ENCODE results near the gene LIG1. TPM values are rescaled to one million over a fixed set of nuclear protein-coding genes. Genes with fewer than 3 reads are reported as not detected.
"Not testable (repeated sequence)": the region's sequence is repeated elsewhere in the genome, so short reads cannot be mapped to it uniquely, and the experiment has no call there.

LIG1 gene
- total RNA-seq, 1 donor from 2014 or later: 17.0 TPM

GRCh38 chr19:48103922-48104321 is 66.2 kb downstream of the LIG1 start:
- Mint-ChIP-seq H3K36me3 (ENCODE audit: low read depth) (no peaks in the 10 kb centered on the region), H3K27ac (ENCODE audit: unreplicated experiment) (no peak overlapping the region), H3K4me3 (ENCODE audit: unreplicated experiment) (no peak overlapping the region), H3K4me1 (ENCODE audit: low read depth) (peaks cover 7% of the 10 kb centered on the region), H3K9me3 (ENCODE audit: low read depth) (no peaks in the 10 kb centered on the region), H3K27me3 (ENCODE audit: low read depth) (peaks cover 2% of the 10 kb centered on the region)
- no peak for TF ChIP-seq CTCF (IDR thresholded peaks at IDR 0.05)
- no peak for DNase-seq (ENCODE audit: low spot score)

- Mint-ChIP-seq H3K4me1 (ENCODE audit: low read depth) (peaks cover 7% of the 10 kb centered on the region), H3K27me3 (ENCODE audit: low read depth) (peaks cover 2% of the 10 kb centered on the region), H3K36me3 (ENCODE audit: low read depth) (no peaks in the 10 kb centered on the region), H3K4me3 (ENCODE audit: unreplicated experiment) (no peak overlapping the region), H3K27ac (ENCODE audit: unreplicated experiment) (no peak overlapping the region), H3K9me3 (ENCODE audit: low read depth) (no peaks in the 10 kb centered on the region)
- DNase-seq (ENCODE audit: low spot score): no peak
- peak; percentile 78 for TF ChIP-seq CTCF (IDR thresholded peaks at IDR 0.05)
Measured at GRCh38 chr19:48102870-48103751, 67.0 kb downstream of the LIG1 start.

GRCh38 chr19:48095612-48096175 is 74.5 kb downstream of the LIG1 start:
- peaks cover 4% of the 10 kb centered on the region for H3K4me1 Mint-ChIP-seq (ENCODE audit: low read depth)
- H3K4me3 Mint-ChIP-seq (ENCODE audit: unreplicated experiment): no peak overlapping the region
- no peak overlapping the region for H3K27ac Mint-ChIP-seq (ENCODE audit: unreplicated experiment)
- no peak for DNase-seq (ENCODE audit: low spot score)
- peaks cover 5% of the 10 kb centered on the region for H3K27me3 Mint-ChIP-seq (ENCODE audit: low read depth)
- peaks cover 16% of the 10 kb centered on the region for H3K9me3 Mint-ChIP-seq (ENCODE audit: low read depth)
- TF ChIP-seq CTCF (IDR thresholded peaks at IDR 0.05): no peak
- peaks cover 13% of the 10 kb centered on the region for H3K36me3 Mint-ChIP-seq (ENCODE audit: low read depth)

DNA sequence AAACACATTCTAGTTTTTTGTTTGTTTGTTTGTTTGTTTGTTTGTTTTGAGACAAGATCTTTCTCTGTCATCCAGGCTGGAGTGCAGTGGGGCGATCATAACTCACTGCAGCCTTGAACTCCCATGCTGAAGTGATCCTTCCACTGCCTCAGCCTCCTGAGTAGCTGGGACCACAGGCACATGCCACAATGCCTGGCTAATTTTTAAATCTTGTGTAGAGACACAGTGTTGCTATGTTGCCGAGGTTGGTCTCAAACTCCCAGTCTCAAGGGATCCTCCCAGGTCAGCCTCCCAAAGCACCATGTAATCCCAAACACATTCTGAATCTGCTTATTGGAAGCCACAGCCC is 75.3 kb downstream of the LIG1 start:
- peaks cover 4% of the 10 kb centered on the region for H3K4me1 Mint-ChIP-seq (ENCODE audit: low read depth)
- peaks cover 13% of the 10 kb centered on the region for H3K36me3 Mint-ChIP-seq (ENCODE audit: low read depth)
- H3K27ac Mint-ChIP-seq (ENCODE audit: unreplicated experiment): no peak overlapping the region
- H3K9me3 Mint-ChIP-seq (ENCODE audit: low read depth): peaks cover 16% of the 10 kb centered on the region
- no peak overlapping the region for H3K4me3 Mint-ChIP-seq (ENCODE audit: unreplicated experiment)
- peaks cover 5% of the 10 kb centered on the region for H3K27me3 Mint-ChIP-seq (ENCODE audit: low read depth)
- DNase-seq (ENCODE audit: low spot score): no peak
- TF ChIP-seq CTCF (IDR thresholded peaks at IDR 0.05): no peak

- no peak for TF ChIP-seq CTCF (IDR thresholded peaks at IDR 0.05)
- Mint-ChIP-seq H3K9me3 (ENCODE audit: low read depth) (peaks cover 16% of the 10 kb centered on the region), H3K27ac (ENCODE audit: unreplicated experiment) (no peak overlapping the region), H3K4me3 (ENCODE audit: unreplicated experiment) (no peak overlapping the region), H3K27me3 (ENCODE audit: low read depth) (peaks cover 5% of the 10 kb centered on the region), H3K36me3 (ENCODE audit: low read depth) (peaks cover 13% of the 10 kb centered on the region), H3K4me1 (ENCODE audit: low read depth) (peaks cover 4% of the 10 kb centered on the region)
- no peak for DNase-seq (ENCODE audit: low spot score)
Measured at GRCh38 chr19:48094129-48094854, 75.9 kb downstream of the LIG1 start.

DNA sequence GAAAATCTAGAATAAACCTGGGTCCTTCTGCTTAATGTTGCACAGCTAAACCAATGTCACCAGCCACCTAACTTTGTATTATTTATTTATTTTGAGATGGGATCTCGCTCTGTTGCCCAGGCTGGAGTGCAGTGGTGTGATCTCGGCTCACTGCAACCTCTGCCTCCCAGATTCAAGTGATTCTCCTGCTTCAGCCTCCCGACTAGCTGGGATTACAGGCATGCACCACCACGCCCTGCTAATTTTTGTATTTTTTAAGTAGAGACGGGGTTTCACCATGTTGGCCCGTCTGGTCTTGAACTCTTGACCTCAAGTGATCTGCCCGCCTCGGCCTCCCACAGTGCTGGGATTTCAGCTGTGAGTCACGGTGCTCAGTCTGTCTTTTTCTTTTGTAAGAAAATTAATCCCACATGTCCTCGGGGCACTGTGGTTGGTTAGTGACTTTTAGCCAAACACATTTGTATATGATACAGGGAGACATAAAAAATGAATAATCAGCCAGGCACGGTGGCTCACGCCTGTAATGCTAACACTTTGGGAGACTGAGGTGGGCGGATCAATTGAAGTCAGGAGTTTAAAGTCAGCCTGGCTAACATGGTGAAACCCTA is 78.9 kb downstream of the LIG1 start:
- Mint-ChIP-seq H3K27me3 (ENCODE audit: low read depth) (peaks cover 13% of the 10 kb centered on the region), H3K27ac (ENCODE audit: unreplicated experiment) (peak overlapping the region; percentile 4), H3K36me3 (ENCODE audit: low read depth) (peaks cover 13% of the 10 kb centered on the region), H3K9me3 (ENCODE audit: low read depth) (peaks cover 19% of the 10 kb centered on the region)
- not testable (repeated sequence) for H3K4me3 Mint-ChIP-seq (ENCODE audit: unreplicated experiment); DNase-seq (ENCODE audit: low spot score); H3K4me1 Mint-ChIP-seq (ENCODE audit: low read depth)
